GM18520 (cell line): ENCODE results near the gene CARD11.

ENCODE experiments used
- ATAC-seq: cut with Tn5 transposase; IDR thresholded peaks from one replicate; pipeline ENCODE4 v1.9.1; 2021; ENCODE audit not compliant: unreplicated experiment

Gene CARD11

GRCh38 chr7:2880874-2881533 is 162.7 kb downstream of the CARD11 start:
- no peak for ATAC-seq

GRCh38 chr7:2880051-2880450 is 163.6 kb downstream of the CARD11 start:
- ATAC-seq = no peak

GRCh38 chr7:2879354-2879753 is 164.3 kb downstream of the CARD11 start:
- no peak for ATAC-seq

- ATAC-seq = no peak
Measured at GRCh38 chr7:2878306-2878705, 165.4 kb downstream of the CARD11 start.

- no peak for ATAC-seq
Measured at GRCh38 chr7:2876031-2876731, 167.5 kb downstream of the CARD11 start.

GRCh38 chr7:2873686-2874551 is 169.7 kb downstream of the CARD11 start:
- no peak for ATAC-seq

GRCh38 chr7:2873146-2873545 is 170.5 kb downstream of the CARD11 start:
- no peak for ATAC-seq

GRCh38 chr7:2872296-2872874 is 171.3 kb downstream of the CARD11 start:
- no peak for ATAC-seq

GRCh38 chr7:2870471-2870931 is 173.2 kb downstream of the CARD11 start:
- ATAC-seq = no peak

GRCh38 chr7:2869981-2870380 is 173.7 kb downstream of the CARD11 start:
- no peak for ATAC-seq

- ATAC-seq = no peak
Measured at GRCh38 chr7:2866601-2867000, 177.1 kb downstream of the CARD11 start.

- no peak for ATAC-seq
Measured at GRCh38 chr7:2864999-2865670, 178.5 kb downstream of the CARD11 start.

GRCh38 chr7:2864204-2864985 is 179.3 kb downstream of the CARD11 start:
- ATAC-seq = no peak

- ATAC-seq = peak; percentile 90
Measured at GRCh38 chr7:2863461-2864066, 180.1 kb downstream of the CARD11 start.

GRCh38 chr7:2862831-2863361 is 180.8 kb downstream of the CARD11 start:
- ATAC-seq = no peak

GRCh38 chr7:2861509-2861908 is 182.2 kb downstream of the CARD11 start:
- no peak for ATAC-seq

- ATAC-seq = no peak
Measured at GRCh38 chr7:2860627-2861133, 183.0 kb downstream of the CARD11 start.

- ATAC-seq = no peak
Measured at GRCh38 chr7:2859952-2860351, 183.7 kb downstream of the CARD11 start.

GRCh38 chr7:2858621-2859020 is 185.0 kb downstream of the CARD11 start:
- ATAC-seq = no peak
